22Rv1 (cell line): ENCODE measurements around the gene SYVN1.

Source experiments
- ZFX ChIP-seq: fragments of 450-650 bp; IDR thresholded peaks from 2 replicates; pipeline ENCODE4 v1.6.1; 2017; ENCODE audit warnings: antibody characterized with exemption, borderline replicate concordance
- TF ChIP-seq, protein P1 (sequence below): fragments of 450-650 bp; IDR thresholded peaks from 2 replicates; pipeline ENCODE4 v1.5.1; 2017; ENCODE audit warnings: mild to moderate bottlenecking

GRCh38 chr11:65114538-65115171 lies 19.7 kb downstream of the SYVN1 start:
- TF ChIP-seq, protein P1, sequence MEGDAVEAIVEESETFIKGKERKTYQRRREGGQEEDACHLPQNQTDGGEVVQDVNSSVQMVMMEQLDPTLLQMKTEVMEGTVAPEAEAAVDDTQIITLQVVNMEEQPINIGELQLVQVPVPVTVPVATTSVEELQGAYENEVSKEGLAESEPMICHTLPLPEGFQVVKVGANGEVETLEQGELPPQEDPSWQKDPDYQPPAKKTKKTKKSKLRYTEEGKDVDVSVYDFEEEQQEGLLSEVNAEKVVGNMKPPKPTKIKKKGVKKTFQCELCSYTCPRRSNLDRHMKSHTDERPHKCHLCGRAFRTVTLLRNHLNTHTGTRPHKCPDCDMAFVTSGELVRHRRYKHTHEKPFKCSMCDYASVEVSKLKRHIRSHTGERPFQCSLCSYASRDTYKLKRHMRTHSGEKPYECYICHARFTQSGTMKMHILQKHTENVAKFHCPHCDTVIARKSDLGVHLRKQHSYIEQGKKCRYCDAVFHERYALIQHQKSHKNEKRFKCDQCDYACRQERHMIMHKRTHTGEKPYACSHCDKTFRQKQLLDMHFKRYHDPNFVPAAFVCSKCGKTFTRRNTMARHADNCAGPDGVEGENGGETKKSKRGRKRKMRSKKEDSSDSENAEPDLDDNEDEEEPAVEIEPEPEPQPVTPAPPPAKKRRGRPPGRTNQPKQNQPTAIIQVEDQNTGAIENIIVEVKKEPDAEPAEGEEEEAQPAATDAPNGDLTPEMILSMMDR: no peak
- TF ChIP-seq ZFX: no peak
